H9 (cell line): ENCODE measurements around the gene CCDC85B. TPM values are rescaled to one million over a fixed set of nuclear protein-coding genes. Genes with fewer than 3 reads are reported as not detected.

Experiments used
- DNase-seq: peaks from one replicate; pipeline ENCODE4 v3.0.0-alpha.2; 2017
- H2AFZ ChIP-seq: one replicate; pipeline ENCODE4 v1.6.1; 2013; ENCODE audit warnings: mild to moderate bottlenecking, low read length, control low read depth, moderate library complexity
- H2AK5ac ChIP-seq: 2 replicates; pipeline ENCODE4 v1.6.1; 2013; ENCODE audit warnings: low read length, control low read depth, mixed read lengths; ENCODE audit not compliant: insufficient read length
- H2BK120ac ChIP-seq: one replicate; pipeline ENCODE4 v1.6.1; 2013; ENCODE audit warnings: low read depth, mild to moderate bottlenecking, low read length, control low read depth, inconsistent platforms; ENCODE audit not compliant: poor library complexity, severe bottlenecking
- H2BK12ac ChIP-seq: 2 replicates; pipeline ENCODE4 v1.6.1; 2013; ENCODE audit warnings: low read length, control low read depth, mixed read lengths, low read depth; ENCODE audit not compliant: insufficient read length
- H2BK15ac ChIP-seq: 2 replicates; pipeline ENCODE4 v1.6.1; 2013; ENCODE audit warnings: low read depth, low read length, control low read depth
- H2BK20ac ChIP-seq: one replicate; pipeline ENCODE4 v1.6.1; 2013; ENCODE audit warnings: low read depth, mild to moderate bottlenecking, low read length, control low read depth, inconsistent platforms; ENCODE audit not compliant: poor library complexity, severe bottlenecking
- H2BK5ac ChIP-seq: 2 replicates; pipeline ENCODE4 v1.6.1; 2013; ENCODE audit warnings: low read length, control low read depth, mixed read lengths; ENCODE audit not compliant: insufficient read length
- H3K14ac ChIP-seq: 2 replicates; pipeline ENCODE4 v1.6.1; 2013; ENCODE audit warnings: low read length, control low read depth; ENCODE audit not compliant: insufficient read depth
- H3K18ac ChIP-seq: 2 replicates; pipeline ENCODE4 v1.6.1; 2013; ENCODE audit warnings: low read depth, mild to moderate bottlenecking, mixed read lengths, low read length, control low read depth; ENCODE audit not compliant: insufficient read length
- H3K23ac ChIP-seq: 2 replicates; pipeline ENCODE4 v1.6.1; 2013; ENCODE audit warnings: low read length, control low read depth, mixed read lengths, low read depth; ENCODE audit not compliant: insufficient read length
- H3K23me2 ChIP-seq: 2 replicates; pipeline ENCODE4 v1.6.1; 2013; ENCODE audit warnings: low read depth, mild to moderate bottlenecking, mixed read lengths, low read length, control low read depth; ENCODE audit not compliant: insufficient read length, poor library complexity, severe bottlenecking
- H3K27ac ChIP-seq: 2 replicates; pipeline ENCODE4 v1.5.1; 2013; ENCODE audit warnings: low read length, control low read depth, mixed read lengths, low read depth; ENCODE audit not compliant: insufficient read length
- H3K27me3 ChIP-seq: 2 replicates; pipeline ENCODE4 v1.6.1; 2013; ENCODE audit warnings: low read length, control low read depth, inconsistent platforms; ENCODE audit not compliant: insufficient read depth
- H3K4ac ChIP-seq: 2 replicates; pipeline ENCODE4 v1.6.1; 2013; ENCODE audit warnings: low read depth, mild to moderate bottlenecking, control low read depth, inconsistent platforms, low read length, moderate library complexity
- H3K4me1 ChIP-seq: 2 replicates; pipeline ENCODE4 v1.6.1; 2013; ENCODE audit warnings: low read length, control low read depth, inconsistent platforms; ENCODE audit not compliant: insufficient read depth
- H3K4me2 ChIP-seq: 2 replicates; pipeline ENCODE4 v1.6.1; 2013; ENCODE audit warnings: low read length, control low read depth, mixed read lengths; ENCODE audit not compliant: insufficient read length, insufficient read depth
- H3K56ac ChIP-seq: 2 replicates; pipeline ENCODE4 v1.6.1; 2013; ENCODE audit warnings: low read depth, mild to moderate bottlenecking, mixed read lengths, low read length, control low read depth; ENCODE audit not compliant: insufficient read length
- H3K79me1 ChIP-seq: 2 replicates; pipeline ENCODE4 v1.6.1; 2013; ENCODE audit warnings: low read depth, mild to moderate bottlenecking, moderate library complexity, low read length, control low read depth, inconsistent platforms; ENCODE audit not compliant: insufficient read depth, poor library complexity, severe bottlenecking
- H3K79me2 ChIP-seq: 2 replicates; pipeline ENCODE4 v1.6.1; 2013; ENCODE audit warnings: low read length, control low read depth, inconsistent platforms; ENCODE audit not compliant: insufficient read depth
- H3K9ac ChIP-seq: 2 replicates; pipeline ENCODE4 v1.6.1; 2013; ENCODE audit warnings: low read length, control low read depth, mixed read lengths; ENCODE audit not compliant: insufficient read length; ENCODE audit errors: extremely low read depth
- H3K9me3 ChIP-seq: one replicate; pipeline ENCODE4 v1.6.1; 2013; ENCODE audit warnings: low read depth, low read length, inconsistent platforms; ENCODE audit not compliant: control insufficient read depth
- H3T11ph ChIP-seq: one replicate; pipeline ENCODE4 v1.6.1; 2013; ENCODE audit warnings: mild to moderate bottlenecking, low read length, control low read depth, inconsistent platforms
- H4K20me1 ChIP-seq: one replicate; pipeline ENCODE4 v1.6.1; 2013; ENCODE audit not compliant: control insufficient read depth, insufficient read length, insufficient read depth
- H4K5ac ChIP-seq: 2 replicates; pipeline ENCODE4 v1.6.1; 2013; ENCODE audit warnings: low read depth, mild to moderate bottlenecking, mixed read lengths, low read length, control low read depth; ENCODE audit not compliant: insufficient read length
- H4K8ac ChIP-seq: replicated peaks from 2 replicates; pipeline ENCODE4 v1.6.1; 2013; ENCODE audit warnings: low read length, control low read depth, mixed read lengths, low read depth; ENCODE audit not compliant: insufficient read length
- H4K91ac ChIP-seq: 2 replicates; pipeline ENCODE4 v1.6.1; 2013; ENCODE audit warnings: low read depth, mild to moderate bottlenecking, moderate library complexity, mixed read lengths, low read length, control low read depth; ENCODE audit not compliant: insufficient read length
- H3K27ac Mint-ChIP-seq, 3 experiments: 2 replicates in 2 of 3; 3 replicates in 1 of 3; pipeline ENCODE4 v1.8.0; 2020 to 2021; ENCODE audit warnings: mixed read lengths in 3 of 3, mild to moderate bottlenecking in 1 of 3, moderate library complexity in 1 of 3
- H3K27me3 Mint-ChIP-seq: 2 replicates; pipeline ENCODE4 v1.8.0; 2021; ENCODE audit warnings: low read depth, mild to moderate bottlenecking, moderate library complexity, mixed read lengths
- H3K36me3 Mint-ChIP-seq, 3 experiments: 2 replicates in 2 of 3; 3 replicates in 1 of 3; pipeline ENCODE4 v1.8.0; 2020 to 2021; ENCODE audit warnings: low read depth in 3 of 3, mixed read lengths in 3 of 3; ENCODE audit not compliant: insufficient read depth in 1 of 3
- H3K4me1 Mint-ChIP-seq, 2 experiments: 2 replicates each; pipeline ENCODE4 v1.8.0; 2020; ENCODE audit warnings: mixed read lengths in 2 of 2
- H3K4me3 Mint-ChIP-seq, 2 experiments: 2 replicates in 1 of 2; 3 replicates in 1 of 2; pipeline ENCODE4 v1.8.0; 2020 to 2021; ENCODE audit warnings: mild to moderate bottlenecking in 2 of 2, mixed read lengths in 2 of 2, moderate library complexity in 1 of 2
- H3K9me3 Mint-ChIP-seq, 2 experiments: 2 replicates in 1 of 2; 3 replicates in 1 of 2; pipeline ENCODE4 v1.8.0; 2020; ENCODE audit warnings: mild to moderate bottlenecking in 2 of 2, mixed read lengths in 2 of 2, moderate library complexity in 1 of 2
- CTCF ChIP-seq: fragments of 200-600 bp; sonication (generic); conservative IDR thresholded peaks from 3 replicates; pipeline ENCODE4 v1.8.0; 2021; ENCODE audit warnings: antibody characterized with exemption, mild to moderate bottlenecking
- WGBS: extraction: QIAGEN DNeasy Blood & Tissue Kit; methylation state at CpG from one replicate; pipeline ENCODE4 v1.1.7; 2013; ENCODE audit warnings: missing lambda C conversion rate, low lambda C conversion rate, mixed read lengths; ENCODE audit not compliant: insufficient read length; ENCODE audit errors: extremely low coverage; 5-methylcytosine and 5-hydroxymethylcytosine counted together
- total RNA-seq: library from RNA; stranded (reverse); gene quantifications from 2 replicates; pipeline ENCODE4 v1.2.1, GENCODE V29; 2021

CCDC85B gene
- total RNA-seq, 1 experiment from 2014 or later = 23.3 TPM

GRCh38 chr11:65842144-65842543 lies 48.3 kb upstream of the CCDC85B start:
- Histone ChIP-seq H2AFZ (no peak overlapping the region), H2AK5ac (no peak overlapping the region), H3K18ac (no peak overlapping the region), H2BK5ac (no peak overlapping the region), H3K23ac (no peak overlapping the region), H3K79me2 (no peaks in the 10 kb centered on the region), H3K27me3 (no peaks in the 10 kb centered on the region), H4K20me1 (no peaks in the 10 kb centered on the region), H3K4ac (no peak overlapping the region), H3K79me1 (no peaks in the 10 kb centered on the region), H3K56ac (no peak overlapping the region), H3K4me2 (no peak overlapping the region), H3K4me1 (no peaks in the 10 kb centered on the region), H3K14ac (no peak overlapping the region), H3K9ac (no peak overlapping the region), H2BK120ac (no peak overlapping the region), H3K27ac (no peak overlapping the region), H2BK15ac (no peak overlapping the region), H4K5ac (no peak overlapping the region), H3K23me2 (no peaks in the 10 kb centered on the region), H2BK20ac (no peak overlapping the region), H2BK12ac (no peak overlapping the region), H3K9me3 (no peaks in the 10 kb centered on the region), H3T11ph (no peak overlapping the region), H4K91ac (no peak overlapping the region), H4K8ac (no peak overlapping the region)
- no peak for TF ChIP-seq CTCF
- no peaks in the 10 kb centered on the region for H3K9me3 Mint-ChIP-seq
- H3K27ac Mint-ChIP-seq = no peak overlapping the region
- no CpG with 5 or more reads among the region's 4 CpGs for WGBS
- no peak overlapping the region for H3K4me3 Mint-ChIP-seq
- H3K36me3 Mint-ChIP-seq = no peaks in the 10 kb centered on the region
- no peaks in the 10 kb centered on the region for H3K4me1 Mint-ChIP-seq
- H3K27me3 Mint-ChIP-seq = peaks cover 7% of the 10 kb centered on the region
- DNase-seq = no peak
